Activated CD4-positive, alpha-beta T cell treated with anti-CD3 and anti-CD28 coated beads, Interleukin-2, amount 10 ng/mL, durations not matched to agents 7 days and 5 days (primary cell): ENCODE measurements around the gene NCS1. TPM values are rescaled to one million over a fixed set of nuclear protein-coding genes. Genes with fewer than 3 reads are reported as not detected.
A peak's percentile ranks its signal among the peaks of the same experiment; 100 is the strongest.
"Not testable (repeated sequence)": the region's sequence is repeated elsewhere in the genome, so short reads cannot be mapped to it uniquely, and the experiment has no call there.

ENCODE experiments used
- CTCF ChIA-PET: fragments of 350-600 bp; sonication (Branson Sonifier 250); formaldehyde crosslinking; loops from one replicate; lab custom pipeline; 2021; ENCODE audit warnings: antibody characterized with exemption; lab: Charles Lee
- POLR2A ChIA-PET: fragments of 350-600 bp; sonication (Branson Sonifier 250); formaldehyde crosslinking; loops from one replicate; lab custom pipeline; 2021; ENCODE audit warnings: antibody characterized with exemption; lab: Charles Lee
- DNase-seq: peaks from one replicate; pipeline ENCODE4 v3.0.0-alpha.2; 2020
- H3K27ac Mint-ChIP-seq: one replicate; pipeline ENCODE4 v1.8.0; 2021; ENCODE audit warnings: mild to moderate bottlenecking, moderate library complexity, mixed read lengths
- H3K27me3 Mint-ChIP-seq: one replicate; pipeline ENCODE4 v1.8.0; 2021; ENCODE audit warnings: mixed read lengths
- H3K36me3 Mint-ChIP-seq: one replicate; pipeline ENCODE4 v1.8.0; 2021; ENCODE audit warnings: low read depth, mixed read lengths
- H3K4me1 Mint-ChIP-seq: one replicate; pipeline ENCODE4 v1.8.0; 2021; ENCODE audit warnings: mixed read lengths
- H3K4me3 Mint-ChIP-seq: one replicate; pipeline ENCODE4 v1.8.0; 2021; ENCODE audit warnings: mild to moderate bottlenecking, moderate library complexity, mixed read lengths
- H3K9me3 Mint-ChIP-seq: one replicate; pipeline ENCODE4 v1.8.0; 2021; ENCODE audit warnings: mixed read lengths
- total RNA-seq, 2 experiments: library from RNA; stranded (reverse); gene quantifications; one replicate each; pipeline ENCODE4 v1.2.3, GENCODE V29; 2021

The NCS1 gene
- total RNA-seq, 2 experiments from 2014 or later: 1.0 to 1.2 TPM

GRCh38 chr9:130242270-130243014, 70.2 kb downstream of the NCS1 start:
- Mint-ChIP-seq H3K27ac (no peak overlapping the region), H3K4me1 (peaks cover 26% of the 10 kb centered on the region), H3K27me3 (no peaks in the 10 kb centered on the region), H3K9me3 (no peaks in the 10 kb centered on the region), H3K36me3 (no peaks in the 10 kb centered on the region), H3K4me3 (no peak overlapping the region)
- POLR2A ChIA-PET: interaction anchor here (0.6 kb wide), 1 partner anchor 37 kb away, joined by 5 read pairs; no protein-coding TSS in a partner anchor
- CTCF ChIA-PET: interaction anchor here (0.6 to 2.7 kb wide), 11 partner anchors 9 to 244 kb away, joined by 3 to 9 read pairs (median 3); no protein-coding TSS in a partner anchor
- DNase-seq: no peak

- ChIA-PET POLR2A (no interaction called here), CTCF (interaction anchor here (1.1 to 2.7 kb wide), 7 partner anchors 8 to 245 kb away, joined by 3 to 9 read pairs (median 3); no protein-coding TSS in a partner anchor)
- Mint-ChIP-seq H3K27ac (peak overlapping the region; percentile 27), H3K27me3 (no peaks in the 10 kb centered on the region), H3K4me1 (peaks cover 26% of the 10 kb centered on the region), H3K36me3 (no peaks in the 10 kb centered on the region), H3K4me3 (peak overlapping the region; percentile 45), H3K9me3 (no peaks in the 10 kb centered on the region)
- peak; percentile 78 for DNase-seq
Measured at GRCh38 chr9:130243015-130243881, 71.0 kb downstream of the NCS1 start.

- Mint-ChIP-seq H3K4me1 (peaks cover 26% of the 10 kb centered on the region), H3K4me3 (no peak overlapping the region), H3K27ac (no peak overlapping the region), H3K27me3 (peaks cover 3% of the 10 kb centered on the region), H3K36me3 (no peaks in the 10 kb centered on the region), H3K9me3 (no peaks in the 10 kb centered on the region)
- DNase-seq: no peak
- CTCF ChIA-PET: interaction anchor here (0.6 to 1.3 kb wide), 5 partner anchors 8 to 136 kb away, joined by 3 to 4 read pairs (median 3); no protein-coding TSS in a partner anchor
- POLR2A ChIA-PET: no interaction called here
Measured at GRCh38 chr9:130243882-130244170, 71.6 kb downstream of the NCS1 start.

GRCh38 chr9:130244548-130245165, 72.5 kb downstream of the NCS1 start:
- H3K4me3 Mint-ChIP-seq: no peak overlapping the region
- CTCF ChIA-PET: interaction anchor here (0.6 to 0.9 kb wide), 2 partner anchors 18 to 19 kb away, joined by 3 read pairs; no protein-coding TSS in a partner anchor

GRCh38 chr9:130245474-130245873, 73.3 kb downstream of the NCS1 start:
- Mint-ChIP-seq H3K4me1 (peaks cover 15% of the 10 kb centered on the region), H3K36me3 (no peaks in the 10 kb centered on the region), H3K27me3 (peaks cover 17% of the 10 kb centered on the region), H3K9me3 (no peaks in the 10 kb centered on the region), H3K27ac (no peak overlapping the region), H3K4me3 (no peak overlapping the region)
- POLR2A ChIA-PET: no interaction called here
- CTCF ChIA-PET: interaction anchor here (0.9 to 1.2 kb wide), 2 partner anchors 19 to 26 kb away, joined by 3 to 4 read pairs; no protein-coding TSS in a partner anchor
- DNase-seq: no peak

More at GRCh38 chr9:130244548-130245165, 72.5 kb downstream of the NCS1 start:
- no peak for DNase-seq
- Mint-ChIP-seq H3K9me3 (no peaks in the 10 kb centered on the region), H3K36me3 (no peaks in the 10 kb centered on the region), H3K27me3 (peaks cover 10% of the 10 kb centered on the region), H3K4me1 (peaks cover 23% of the 10 kb centered on the region), H3K27ac (no peak overlapping the region)
- POLR2A ChIA-PET: no interaction called here

- Mint-ChIP-seq H3K27me3 (peaks cover 22% of the 10 kb centered on the region), H3K9me3 (no peaks in the 10 kb centered on the region), H3K4me3 (no peak overlapping the region), H3K36me3 (no peaks in the 10 kb centered on the region), H3K27ac (no peak overlapping the region), H3K4me1 (peaks cover 9% of the 10 kb centered on the region)
- POLR2A ChIA-PET: no interaction called here
- DNase-seq: no peak
- CTCF ChIA-PET: interaction anchor here (1.2 kb wide), 1 partner anchor 25 kb away, joined by 4 read pairs; no protein-coding TSS in a partner anchor
Measured at GRCh38 chr9:130246126-130246525, 73.9 kb downstream of the NCS1 start.

GRCh38 chr9:130254747-130255630, 82.8 kb downstream of the NCS1 start:
- H3K4me3 Mint-ChIP-seq: no peak overlapping the region
- H3K27me3 Mint-ChIP-seq: peaks cover 26% of the 10 kb centered on the region
- no peaks in the 10 kb centered on the region for H3K9me3 Mint-ChIP-seq
- CTCF ChIA-PET: interaction anchor here (1.2 to 1.3 kb wide), 2 partner anchors 15 to 19 kb away, joined by 3 to 4 read pairs; no protein-coding TSS in a partner anchor
- POLR2A ChIA-PET: no interaction called here
- no peak for DNase-seq
- H3K4me1 Mint-ChIP-seq: no peaks in the 10 kb centered on the region
- no peaks in the 10 kb centered on the region for H3K36me3 Mint-ChIP-seq
- H3K27ac Mint-ChIP-seq: no peak overlapping the region

GRCh38 chr9:130255631-130256134, 83.5 kb downstream of the NCS1 start:
- Mint-ChIP-seq H3K4me3 (no peak overlapping the region), H3K27me3 (peaks cover 19% of the 10 kb centered on the region), H3K27ac (no peak overlapping the region), H3K4me1 (no peaks in the 10 kb centered on the region), H3K9me3 (no peaks in the 10 kb centered on the region), H3K36me3 (no peaks in the 10 kb centered on the region)
- no peak for DNase-seq
- ChIA-PET POLR2A (no interaction called here), CTCF (interaction anchor here (0.6 to 1.3 kb wide), 3 partner anchors 16 to 484 kb away, joined by 3 to 4 read pairs (median 3); no protein-coding TSS in a partner anchor)

- Mint-ChIP-seq H3K27me3 (peaks cover 19% of the 10 kb centered on the region), H3K27ac (no peak overlapping the region), H3K4me3 (no peak overlapping the region), H3K9me3 (no peaks in the 10 kb centered on the region), H3K4me1 (no peaks in the 10 kb centered on the region), H3K36me3 (no peaks in the 10 kb centered on the region)
- ChIA-PET CTCF (no interaction called here), POLR2A (no interaction called here)
- DNase-seq: no peak
Measured at GRCh38 chr9:130256644-130257043, 84.4 kb downstream of the NCS1 start.

- CTCF ChIA-PET, H3K9me3 Mint-ChIP-seq, H3K4me3 Mint-ChIP-seq, H3K4me1 Mint-ChIP-seq, POLR2A ChIA-PET, H3K36me3 Mint-ChIP-seq, H3K27ac Mint-ChIP-seq, DNase-seq: not testable (repeated sequence)
- peaks cover 26% of the 10 kb centered on the region for H3K27me3 Mint-ChIP-seq
Measured at GRCh38 chr9:130258137-130258536, 85.9 kb downstream of the NCS1 start.

- Mint-ChIP-seq H3K4me3 (no peak overlapping the region), H3K9me3 (no peaks in the 10 kb centered on the region), H3K4me1 (no peaks in the 10 kb centered on the region), H3K27me3 (peaks cover 35% of the 10 kb centered on the region), H3K36me3 (no peaks in the 10 kb centered on the region), H3K27ac (no peak overlapping the region)
- ChIA-PET CTCF (interaction anchor here (0.7 kb wide), 1 partner anchor 34 kb away, joined by 3 read pairs; no protein-coding TSS in a partner anchor), POLR2A (no interaction called here)
- no peak for DNase-seq
Measured at GRCh38 chr9:130259044-130259443, 86.8 kb downstream of the NCS1 start.
